Endothelial cell of umbilical vein (primary cell): ENCODE data around the gene TSG101. TPM values are rescaled to one million over a fixed set of nuclear protein-coding genes. Genes with fewer than 3 reads are reported as not detected.

Experiments used
- BruUV-seq: library from RNA; stranded (reverse); fragments of 400-500 nt; replicated peaks from 2 replicates; lab custom pipeline; 2021; lab: Mats Ljungman, UMichigan
- CTCF ChIA-PET: fragments of 300-600, 350-600 bp; sonication (Branson Sonifier 250); formaldehyde crosslinking; loops from one replicate; lab custom pipeline; 2021; ENCODE audit warnings: antibody characterized with exemption, inconsistent platforms; lab: Charles Lee
- POLR2A ChIA-PET: fragments of 300-600, 350-600 bp; sonication (Branson Sonifier 250); formaldehyde crosslinking; loops from one replicate; lab custom pipeline; 2021; ENCODE audit warnings: antibody characterized with exemption, inconsistent platforms; lab: Charles Lee
- DNase-seq: peaks from one replicate; pipeline ENCODE4 v3.0.0-alpha.2; 2011; ENCODE audit warnings: low read depth, low spot score
- FAIRE-seq: peaks from 2 replicates; lab custom pipeline; 2011; peaks lifted over from hg19 to GRCh38; lab: Jason Lieb, UNC
- H2AFZ ChIP-seq: 2 replicates; pipeline ENCODE4 v1.6.0; 2012; ENCODE audit warnings: low read depth, low read length, control low read depth, inconsistent platforms
- H3K27ac ChIP-seq: 2 replicates; pipeline ENCODE4 v1.5.1; 2011; ENCODE audit warnings: low read depth, mild to moderate bottlenecking, control low read depth, low read length, moderate library complexity; ENCODE audit not compliant: insufficient read depth
- H3K27me3 ChIP-seq, 2 experiments: 2 replicates each; pipeline versions ENCODE4 v1.6.0 to v1.6.1; 2011; ENCODE audit warnings: low read length in 2 of 2, mixed read lengths in 1 of 2; ENCODE audit not compliant: control insufficient read depth in 2 of 2, insufficient read depth in 2 of 2
- H3K36me3 ChIP-seq, 2 experiments: 2 replicates in 1 of 2; 3 replicates in 1 of 2; pipeline ENCODE4 v1.5.1; 2011; ENCODE audit warnings: low read length in 2 of 2, mild to moderate bottlenecking in 1 of 2, moderate library complexity in 1 of 2; ENCODE audit not compliant: control insufficient read depth in 2 of 2, insufficient read depth in 2 of 2; ENCODE audit errors: extremely low read depth in 1 of 2
- H3K4me1 ChIP-seq: 3 replicates; pipeline ENCODE4 v1.5.1; 2011; ENCODE audit warnings: mild to moderate bottlenecking, low read length; ENCODE audit not compliant: control insufficient read depth, insufficient read depth; ENCODE audit errors: extremely low read depth
- H3K4me2 ChIP-seq: 2 replicates; pipeline ENCODE4 v1.6.1; 2011; ENCODE audit warnings: low read length, control low read depth, mixed read lengths; ENCODE audit not compliant: insufficient read depth
- H3K4me3 ChIP-seq, 3 experiments: fragments of 200-600 bp in 1 of 3; sonication (generic), shearing (Covaris generic) in 1 of 3; replicated peaks in 1 of 3; 2 replicates each; pipeline ENCODE4 v1.5.1; 2011 to 2016; ENCODE audit warnings: control low read depth in 3 of 3, low read length in 3 of 3, mild to moderate bottlenecking in 2 of 3, inconsistent platforms in 1 of 3, low read depth in 1 of 3, moderate library complexity in 1 of 3; ENCODE audit not compliant: insufficient read depth in 1 of 3
- H3K79me2 ChIP-seq: 2 replicates; pipeline ENCODE4 v1.6.0; 2012; ENCODE audit warnings: low read length, inconsistent platforms; ENCODE audit not compliant: control insufficient read depth, insufficient read depth
- H3K9ac ChIP-seq: replicated peaks from 2 replicates; pipeline ENCODE3; 2011; ENCODE audit warnings: low read length, control low read depth; ENCODE audit not compliant: insufficient read depth; ENCODE audit errors: extremely low read depth
- H3K9me1 ChIP-seq: replicated peaks from 3 replicates; pipeline ENCODE4 v1.6.0; 2011; ENCODE audit warnings: mild to moderate bottlenecking, low read length; ENCODE audit not compliant: control insufficient read depth, insufficient read depth; ENCODE audit errors: extremely low read depth
- H3K9me3 ChIP-seq: replicated peaks from 2 replicates; pipeline ENCODE4 v1.5.1; 2012; ENCODE audit warnings: low read length, inconsistent platforms; ENCODE audit not compliant: control insufficient read depth, insufficient read depth
- H4K20me1 ChIP-seq: replicated peaks from 2 replicates; pipeline ENCODE3; 2011; ENCODE audit warnings: mild to moderate bottlenecking, low read length; ENCODE audit not compliant: control insufficient read depth, insufficient read depth; ENCODE audit errors: extremely low read depth
- CTCF ChIP-seq, 2 donors: IDR thresholded peaks; 1 replicate in 1 of 2; 2 replicates in 1 of 2; pipeline ENCODE4 v1.5.1; 2011; ENCODE audit warnings: low read length in 2 of 2, mild to moderate bottlenecking in 2 of 2, moderate library complexity in 2 of 2, control low read depth in 1 of 2, inconsistent platforms in 1 of 2, low read depth in 1 of 2; ENCODE audit not compliant: insufficient read depth in 1 of 2; ENCODE audit errors: extremely low read depth in 1 of 2
- EZH2 ChIP-seq: IDR thresholded peaks from 2 replicates; pipeline ENCODE4 v1.6.1; 2012; ENCODE audit warnings: borderline replicate concordance, low read depth, mild to moderate bottlenecking, moderate library complexity, low read length, inconsistent platforms; ENCODE audit not compliant: severe bottlenecking
- FOS ChIP-seq: IDR thresholded peaks from 2 replicates; pipeline ENCODE4 v1.6.1; 2011; ENCODE audit warnings: mild to moderate bottlenecking, low read length, moderate library complexity, borderline replicate concordance; ENCODE audit not compliant: insufficient read depth
- GATA2 ChIP-seq: IDR thresholded peaks from 2 replicates; pipeline ENCODE4 v1.7.0; 2011; ENCODE audit warnings: low read depth, mild to moderate bottlenecking, moderate library complexity, mixed read lengths, low read length; ENCODE audit not compliant: insufficient read length, insufficient read depth
- JUN ChIP-seq: IDR thresholded peaks from 2 replicates; pipeline ENCODE4 v1.6.1; 2011; ENCODE audit warnings: borderline replicate concordance, low read depth; ENCODE audit not compliant: insufficient read length, insufficient read depth
- MYC ChIP-seq: IDR thresholded peaks from one replicate; pipeline ENCODE4 v1.6.1; 2011; ENCODE audit warnings: mild to moderate bottlenecking, low read depth, low read length
- POLR2A ChIP-seq: IDR thresholded peaks from 2 replicates; pipeline ENCODE4 v1.6.1; 2012; ENCODE audit warnings: low read depth, mild to moderate bottlenecking, control low read depth, low read length
- POLR2AphosphoS5 ChIP-seq: IDR thresholded peaks from 2 replicates; pipeline ENCODE4 v1.6.1; 2012; ENCODE audit warnings: low read depth, mild to moderate bottlenecking, control low read depth, low read length, moderate library complexity; ENCODE audit not compliant: insufficient read depth
- dilution Hi-C: fragments of 300-500 bp; cut with MboI; formaldehyde crosslinking; loops from one replicate; pipeline ENCODE4 v1.15.0; 2019; ENCODE audit warnings: low sequenced_read_pairs; ENCODE audit not compliant: extremely low pct_ligation_motif_present
- intact Hi-C: fragments of 100-400 bp; cut with micrococcal nuclease; formaldehyde crosslinking; loops from one replicate; pipeline ENCODE4 v1.10.0; 2022
- polyA plus RNA-seq, 4 experiments: library from polyadenylated mRNA; depleted of rRNA in 3 of 4; stranded (reverse) in 3 of 4; unstranded in 1 of 4; fragments of >200 nt; gene quantifications; 2 replicates each; pipeline versions ENCODE4 v1.2.1 to v1.2.3, GENCODE V29; 2011 to 2012; ENCODE audit warnings: missing spikeins in 1 of 4
- total RNA-seq: library from RNA; stranded (reverse); gene quantifications from 2 replicates; pipeline ENCODE4 v1.2.3, GENCODE V29; 2021
- TF ChIP-seq, protein P1 (sequence below): IDR thresholded peaks from 2 replicates; pipeline ENCODE4 v1.6.1; 2011; ENCODE audit not compliant: insufficient read depth, insufficient read length

TSG101 gene
- total and polyA plus RNA-seq, 2 donors (not counting 3 experiments of a cell fraction or from before 2014, with no cell fraction given): 41.3 to 163 TPM

GRCh38 chr11:18521122-18521521 lies 5.6 kb downstream of the TSG101 start:
- BruUV-seq: no TSS peak
- no peak overlapping the region for H3K4me2 ChIP-seq
- no peaks in the 10 kb centered on the region for H3K9me3 ChIP-seq
- no peak overlapping the region for H2AFZ ChIP-seq
- dilution Hi-C loops (no loop called here), intact Hi-C loops (loop anchor here (10.0 kb wide), 1 partner anchor 276 kb away; the partner anchor contains the start of gene SAA2)
- H3K9me1 ChIP-seq: no peaks in the 10 kb centered on the region
- no peak for TF ChIP-seq POLR2A
- no peak for TF ChIP-seq CTCF (IDR thresholded peaks at IDR 0.05; ENCODE audit: extremely low read depth in 1 of 2, insufficient read depth in 1 of 2, low read depth in 1 of 2, low read length in 2 of 2)
- TF ChIP-seq POLR2AphosphoS5: no peak
- no peak for TF ChIP-seq JUN
- no peak for TF ChIP-seq EZH2
- TF ChIP-seq, protein P1, sequence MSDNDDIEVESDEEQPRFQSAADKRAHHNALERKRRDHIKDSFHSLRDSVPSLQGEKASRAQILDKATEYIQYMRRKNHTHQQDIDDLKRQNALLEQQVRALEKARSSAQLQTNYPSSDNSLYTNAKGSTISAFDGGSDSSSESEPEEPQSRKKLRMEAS: no peak
- no peak for TF ChIP-seq FOS
- TF ChIP-seq GATA2: no peak
- TF ChIP-seq MYC: no peak
- no peaks in the 10 kb centered on the region for H3K36me3 ChIP-seq
- H3K27ac ChIP-seq: no peak overlapping the region
- H3K9ac ChIP-seq: no peak overlapping the region
- H3K79me2 ChIP-seq: peaks cover 26% of the 10 kb centered on the region
- no peak overlapping the region for H3K4me3 ChIP-seq
- peaks cover 6% of the 10 kb centered on the region for H3K4me1 ChIP-seq
- H4K20me1 ChIP-seq: no peaks in the 10 kb centered on the region
- FAIRE-seq (no peak), DNase-seq (no peak)
- H3K27me3 ChIP-seq: no peaks in the 10 kb centered on the region
- POLR2A ChIA-PET: no interaction called here
- CTCF ChIA-PET: interaction anchor here (1.7 kb wide), 1 partner anchor 277 kb away, joined by 4 read pairs; no protein-coding TSS in a partner anchor
